HG03135 (cell line): ENCODE data around the gene MKLN1.
"Not testable (repeated sequence)": the region's sequence is repeated elsewhere in the genome, so short reads cannot be mapped to it uniquely, and the experiment has no call there.

Experiments used
- ATAC-seq: cut with Tn5 transposase; IDR thresholded peaks from one replicate; pipeline ENCODE4 v1.9.1; 2021; ENCODE audit warnings: mild to moderate bottlenecking, moderate library complexity; ENCODE audit not compliant: unreplicated experiment

The MKLN1 gene

DNA sequence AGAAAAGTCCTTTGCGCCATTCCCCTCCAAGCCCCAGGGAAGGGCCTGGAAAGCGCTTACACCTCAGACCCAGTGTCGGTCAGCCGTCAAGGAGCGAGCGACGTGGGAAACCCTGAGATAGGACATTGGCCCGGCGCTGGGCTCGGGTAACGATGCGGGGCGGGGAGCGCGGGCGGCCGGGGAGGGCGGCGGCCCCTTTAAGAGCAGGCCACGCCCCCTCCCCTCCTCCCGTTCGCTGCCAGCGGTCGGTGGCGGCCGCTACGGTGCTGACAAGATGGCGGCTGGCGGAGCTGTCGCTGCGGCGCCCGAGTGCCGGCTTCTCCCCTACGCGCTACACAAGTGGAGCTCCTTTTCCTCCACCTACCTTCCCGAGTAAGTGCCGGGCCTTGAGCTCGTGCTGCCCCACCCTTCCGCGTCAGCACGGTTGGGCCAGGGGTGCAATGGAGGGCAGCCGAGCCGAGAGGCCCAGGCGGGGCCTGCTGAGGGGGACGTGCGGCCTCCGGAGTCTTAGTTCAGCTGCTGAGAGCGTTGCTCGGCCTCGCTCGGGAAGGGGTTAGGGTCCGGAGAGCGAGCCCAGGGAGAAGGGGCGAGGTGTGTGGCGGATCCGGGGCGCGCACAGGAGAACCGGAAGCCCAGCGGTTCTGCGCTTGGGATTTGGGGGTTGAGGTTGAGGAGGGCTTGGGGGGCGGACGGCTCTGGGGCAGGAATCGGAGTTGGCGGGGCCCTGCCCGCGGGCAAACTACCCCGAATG lies at the start of gene MKLN1:
Gene MKLN1 (plus strand): TSS at position 251 of the 751 bp plus-strand sequence. CDS start 24 bp downstream, at position 275.
- peak; percentile 84 for ATAC-seq

- ATAC-seq, result no peak
These were observed 48.6 kb upstream of the MKLN1 start for GRCh38 chr7:131279044-131279443.

DNA sequence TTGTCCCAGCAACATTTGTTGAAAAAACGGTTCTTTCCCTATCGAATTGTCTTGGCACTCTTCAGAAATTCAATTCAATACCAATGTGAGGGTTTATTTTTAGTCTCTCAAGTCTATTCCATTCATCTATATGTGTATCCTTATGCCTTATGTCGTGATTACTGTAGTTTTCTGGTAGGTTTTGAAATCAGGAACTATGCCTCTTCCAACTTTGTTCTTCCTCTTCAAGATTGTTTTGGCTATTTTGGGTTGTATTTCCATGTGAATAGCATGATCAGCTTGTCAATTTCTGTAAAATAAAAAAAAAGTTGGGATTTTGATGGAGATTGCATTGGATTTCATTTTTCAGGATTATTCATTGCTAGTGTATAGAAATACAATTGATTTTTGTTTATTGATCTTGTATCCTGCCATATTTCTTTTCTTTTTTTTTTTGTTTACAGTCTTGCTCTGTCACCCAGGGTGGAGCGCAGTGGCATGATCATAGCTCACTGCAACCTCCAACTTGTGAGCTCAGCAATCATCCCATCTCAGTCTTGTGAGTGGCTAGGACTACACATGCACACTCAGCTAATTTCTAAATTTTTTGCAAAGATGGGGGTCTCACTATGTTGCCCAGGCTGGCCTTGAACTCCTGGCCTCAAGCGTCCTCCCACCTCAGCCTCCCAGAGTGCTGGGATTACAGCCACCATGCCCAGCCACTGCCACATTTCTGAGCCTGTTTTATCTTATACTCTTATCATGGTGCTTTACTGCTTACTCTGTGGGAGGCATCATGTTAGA lies 46.2 kb upstream of the MKLN1 start:
- ATAC-seq, result no peak

GRCh38 chr7:131284702-131285419 lies 42.8 kb upstream of the MKLN1 start:
- no peak for ATAC-seq

DNA sequence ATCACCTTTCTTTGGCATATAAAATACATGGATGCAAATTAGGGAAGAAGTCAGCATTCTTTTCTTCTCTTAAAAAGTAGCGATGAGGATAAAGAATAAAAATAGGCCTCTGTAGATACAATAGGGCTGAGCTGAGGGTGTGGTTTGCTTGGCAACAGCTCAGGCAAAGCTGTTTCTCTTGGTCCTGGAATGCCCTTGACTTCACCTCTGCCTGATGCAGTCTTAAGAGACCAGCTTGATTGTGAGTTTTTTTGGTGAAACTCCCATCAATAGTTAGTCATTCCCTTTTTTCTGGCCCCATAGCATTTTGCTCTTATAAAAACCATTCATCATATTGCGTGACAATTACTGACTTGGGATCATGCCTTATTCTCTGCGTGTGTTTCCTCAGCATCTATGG lies 42.1 kb upstream of the MKLN1 start:
- ATAC-seq, result no peak

DNA sequence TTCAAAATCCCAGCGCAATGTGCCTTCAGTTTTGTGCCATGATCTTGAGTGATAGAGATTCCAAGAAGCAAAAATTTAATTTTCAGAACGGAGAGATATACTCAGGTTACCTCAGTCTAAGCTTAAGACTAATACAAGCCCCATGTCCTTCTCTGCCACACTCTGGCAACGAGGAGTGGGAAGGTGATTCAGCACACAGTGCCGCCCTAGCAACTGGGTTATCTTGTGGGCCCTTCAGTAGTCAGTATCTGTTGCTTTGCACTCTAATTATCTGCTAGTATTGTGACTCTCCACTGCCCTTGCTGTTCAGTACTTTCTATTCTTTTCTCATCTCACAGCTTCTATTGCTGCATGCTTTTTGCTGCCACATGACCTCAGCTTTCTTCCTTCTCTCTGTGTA lies 39.2 kb upstream of the MKLN1 start:
- no peak for ATAC-seq

- ATAC-seq, result no peak
These were observed 38.6 kb upstream of the MKLN1 start for GRCh38 chr7:131289051-131289450.

DNA sequence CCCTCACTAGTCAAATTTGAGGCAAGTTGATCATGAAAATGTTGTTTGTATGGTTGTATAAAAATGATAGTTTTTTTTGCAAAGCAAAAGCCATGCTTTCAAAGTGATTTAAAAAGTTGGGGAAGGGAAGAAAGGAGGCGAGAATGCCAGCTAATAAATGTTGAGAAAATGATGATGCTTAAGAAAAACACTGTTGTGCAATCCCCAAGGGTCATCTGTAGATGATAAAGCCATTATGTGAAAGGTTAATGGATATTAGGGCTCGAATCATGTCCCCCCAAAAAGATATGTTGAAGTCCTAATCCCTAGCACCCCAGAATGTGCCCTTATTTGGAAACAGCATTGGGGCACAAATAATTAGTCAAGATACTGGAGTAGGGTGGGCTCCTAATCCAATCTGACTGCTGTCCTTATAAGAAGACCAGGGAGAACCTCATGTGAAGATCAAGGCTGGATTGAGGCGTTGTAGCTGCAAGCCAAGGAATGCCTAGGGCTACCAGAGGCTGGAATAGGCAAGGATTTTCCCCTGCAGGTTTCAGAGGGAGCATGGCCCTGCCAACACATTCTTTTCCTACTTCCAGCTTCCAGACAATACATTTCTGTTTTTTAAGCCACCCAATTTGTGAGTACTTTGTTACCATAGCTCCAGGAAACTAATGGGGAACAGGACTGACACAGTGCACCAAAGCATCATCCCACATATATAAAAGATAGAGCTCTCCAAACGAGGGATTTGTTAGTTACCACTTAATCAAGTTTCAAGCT lies 35.4 kb upstream of the MKLN1 start:
- ATAC-seq, result no peak

DNA sequence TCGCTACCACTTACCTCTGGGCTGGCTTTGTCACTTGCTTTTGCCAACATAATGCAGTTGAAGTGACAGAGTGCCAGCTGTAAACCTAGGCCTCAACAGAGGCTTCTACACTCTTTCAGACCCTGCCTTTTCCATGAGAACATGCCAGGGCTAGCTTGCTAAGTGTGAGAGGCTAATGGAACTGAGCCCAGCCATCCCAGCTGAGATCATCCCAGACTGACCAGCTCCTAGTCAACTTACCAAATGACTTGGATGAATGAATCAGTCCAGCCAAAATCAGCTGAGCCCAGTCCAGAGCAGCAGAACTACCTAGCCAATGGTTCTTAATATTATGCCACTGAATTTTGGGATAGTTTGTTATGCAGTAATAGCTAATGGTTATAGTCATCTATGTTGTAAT lies 34.7 kb upstream of the MKLN1 start:
- no peak for ATAC-seq

DNA sequence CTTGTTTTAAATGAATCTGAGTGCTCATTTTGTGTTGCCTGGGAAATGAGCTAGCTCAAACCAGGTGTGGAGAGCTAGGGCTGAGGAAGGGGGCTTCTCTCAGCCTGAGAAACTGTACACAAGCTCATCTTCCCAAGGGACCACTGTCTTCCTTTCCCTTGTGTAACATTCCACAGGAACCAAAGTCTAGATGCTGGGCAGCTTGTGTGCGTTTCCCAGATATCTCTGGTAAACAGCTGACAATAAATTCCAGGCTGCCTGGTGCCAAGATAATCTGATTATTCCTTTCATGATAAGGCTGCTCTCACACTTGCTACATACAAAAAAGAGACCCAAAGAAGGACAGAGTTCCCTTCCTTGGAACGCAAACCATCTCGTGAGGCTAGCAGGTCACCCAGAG lies 33.1 kb upstream of the MKLN1 start:
- ATAC-seq, result no peak

DNA sequence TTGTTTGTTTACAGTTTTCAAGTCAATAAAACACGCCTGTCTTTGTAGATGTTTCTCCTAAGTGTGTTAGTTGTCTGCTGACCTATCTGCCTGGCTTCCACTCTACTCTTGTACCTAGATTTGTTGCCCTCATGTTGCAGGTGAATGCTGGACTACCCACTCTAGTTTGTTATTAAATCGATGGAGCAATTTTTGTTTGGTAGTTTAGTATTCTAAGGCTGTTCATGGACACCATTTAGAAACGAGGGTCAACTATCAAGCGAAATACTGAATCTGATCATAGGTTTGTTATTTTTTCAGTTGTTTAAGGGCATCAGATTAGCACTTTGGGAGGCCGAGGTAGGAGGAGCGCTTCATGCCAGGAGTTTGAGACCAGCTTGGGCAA lies 29.1 kb upstream of the MKLN1 start:
- ATAC-seq, result no peak

DNA sequence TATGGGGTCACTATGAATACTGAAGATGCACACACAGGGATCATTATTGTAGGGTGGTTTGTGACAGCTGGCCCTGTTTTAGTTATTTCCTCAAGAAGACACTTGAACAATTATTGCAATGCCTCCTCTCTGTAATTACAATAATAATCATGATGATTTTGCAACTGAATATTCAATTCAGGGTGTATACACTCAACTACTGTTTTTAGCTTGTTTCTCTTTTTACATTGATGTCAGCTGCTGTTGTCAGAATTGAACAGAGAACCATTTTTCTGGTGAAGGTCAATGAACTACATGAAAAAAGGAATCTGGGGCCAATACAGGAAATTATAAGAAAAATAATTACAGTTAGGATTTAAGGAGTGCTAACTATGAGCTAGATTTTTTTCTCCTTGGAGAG lies 28.6 kb upstream of the MKLN1 start:
- ATAC-seq, result no peak

DNA sequence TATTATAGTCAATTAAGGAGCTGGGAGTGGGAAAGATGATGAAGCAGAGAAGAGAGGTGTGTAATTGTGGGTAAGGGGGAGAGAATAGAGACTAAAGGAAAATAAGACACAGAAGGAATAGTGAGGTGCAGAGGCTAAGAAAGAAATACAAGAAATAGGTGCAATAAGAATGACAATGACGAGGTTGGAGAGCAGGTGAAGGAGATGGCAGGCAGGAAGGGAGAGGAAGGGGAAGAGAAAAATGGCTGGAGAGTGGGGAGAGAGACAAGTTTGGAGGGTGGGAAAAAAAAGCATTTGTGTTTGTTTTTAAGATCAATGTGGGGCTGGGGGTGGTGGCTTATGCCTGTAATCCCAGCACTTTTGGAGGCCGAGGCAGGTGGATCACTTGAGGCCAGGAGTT lies 27.6 kb upstream of the MKLN1 start:
- no peak for ATAC-seq

GRCh38 chr7:131300572-131301466 lies 26.9 kb upstream of the MKLN1 start:
- no peak for ATAC-seq

DNA sequence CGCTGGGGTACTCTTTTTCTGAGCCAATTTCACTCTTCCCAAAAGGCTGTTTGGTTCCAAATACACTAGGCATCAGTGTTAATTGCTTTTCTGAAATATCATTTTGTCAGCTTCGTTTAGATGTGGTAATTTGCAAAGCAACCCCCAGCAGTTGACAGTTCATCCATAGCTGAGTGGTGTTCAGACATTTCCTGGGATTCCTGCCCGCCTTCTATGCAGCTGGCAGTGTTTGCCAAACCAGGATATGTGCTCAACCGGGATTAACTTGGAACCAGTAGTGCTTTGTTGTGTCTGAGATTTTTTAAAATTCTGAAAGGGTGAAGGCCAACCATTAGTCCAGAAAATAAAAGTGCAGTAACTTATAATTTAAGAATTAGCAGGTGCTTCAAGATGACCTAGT lies 25.2 kb upstream of the MKLN1 start:
- ATAC-seq, result no peak

DNA sequence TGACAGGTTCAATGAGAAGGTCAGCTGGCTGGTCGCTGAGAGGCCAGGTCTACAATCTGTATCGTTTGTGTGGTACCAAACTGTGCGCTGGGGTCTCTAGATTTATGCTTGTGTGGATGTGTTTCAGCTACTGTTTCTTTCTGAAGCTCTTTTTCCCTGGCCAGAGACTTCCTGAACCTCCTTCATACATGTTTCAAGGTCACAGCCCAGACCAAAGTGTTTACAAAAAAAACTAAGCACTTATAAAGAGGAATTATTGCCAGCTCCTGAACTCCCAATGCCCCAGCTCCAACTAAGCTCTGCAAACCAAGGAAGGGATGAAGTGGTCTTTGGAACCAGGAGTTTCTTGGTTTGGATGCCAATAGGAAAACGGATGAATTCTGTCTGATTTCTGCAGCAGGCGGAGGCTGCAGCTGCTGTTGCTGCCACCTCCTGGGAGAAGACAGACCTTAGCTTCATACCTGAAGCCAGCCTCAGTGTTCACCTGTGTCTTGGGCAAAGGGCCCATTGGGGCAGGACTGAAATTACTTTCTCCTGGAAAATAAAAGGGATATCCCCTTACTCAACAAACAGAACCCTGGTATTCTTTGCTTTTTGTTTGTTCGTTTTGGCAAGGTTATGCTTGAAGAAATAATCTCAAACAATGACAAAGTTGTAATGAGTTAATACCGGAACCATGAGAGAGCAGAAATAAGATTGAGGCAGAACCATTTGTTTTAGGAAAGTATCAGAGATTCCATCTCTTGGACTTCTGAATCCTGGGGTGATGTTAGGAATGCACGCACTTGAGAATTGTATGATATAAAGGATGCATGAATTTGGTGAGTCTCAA lies 24.6 kb upstream of the MKLN1 start:
- no peak for ATAC-seq

DNA sequence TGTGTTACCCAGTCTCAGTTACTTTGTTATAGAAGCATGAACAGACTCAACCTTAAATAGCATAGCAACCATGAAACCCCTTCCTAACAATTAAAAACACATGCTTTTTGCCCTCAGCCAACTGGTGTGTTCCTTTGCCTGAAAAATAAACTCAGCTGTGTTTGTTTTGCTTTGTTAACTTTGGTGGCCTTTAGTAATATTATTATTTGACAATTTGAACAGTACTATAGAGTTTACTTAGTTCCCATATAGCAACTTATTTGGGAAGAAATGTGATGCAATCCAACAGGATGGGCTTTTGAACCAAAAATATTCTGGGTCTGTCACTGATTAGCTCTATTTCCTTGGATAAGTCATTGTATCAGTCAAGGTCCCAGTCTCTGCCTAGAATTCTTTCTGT lies 22.5 kb upstream of the MKLN1 start:
- ATAC-seq, result no peak

DNA sequence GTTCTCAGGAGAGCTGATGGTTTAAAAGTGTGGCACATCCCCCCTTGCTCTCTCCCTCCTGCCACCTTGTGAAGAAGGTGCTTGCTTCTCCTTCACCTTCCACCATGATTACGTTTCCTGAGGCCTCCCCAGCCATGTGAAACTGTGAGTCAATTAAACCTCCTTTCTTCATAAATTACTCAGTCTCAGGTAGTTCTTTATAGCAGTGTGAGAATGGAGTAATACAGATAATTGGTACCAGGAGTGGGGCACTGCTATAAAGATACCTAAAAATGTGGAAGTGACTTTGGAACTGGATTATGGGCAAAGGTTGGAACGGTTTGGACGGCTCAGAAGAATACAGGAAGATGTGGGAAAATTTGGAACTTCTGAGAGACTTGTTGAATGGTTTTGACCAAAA lies 21.6 kb upstream of the MKLN1 start:
- ATAC-seq, result not testable (repeated sequence)

GRCh38 chr7:131306777-131307176 lies 20.9 kb upstream of the MKLN1 start:
- no peak for ATAC-seq
